GM12878 (cell line): ENCODE measurements around the gene ZGLP1. TPM values are rescaled to one million over a fixed set of nuclear protein-coding genes. Genes with fewer than 3 reads are reported as not detected.

ENCODE experiments used
- ATAC-seq: fragments of 200-7000 bp; cut with Tn5 transposase; 3 replicates; pipeline ENCODE4 v1.9.1; 2020; ENCODE audit warnings: mild to moderate bottlenecking, moderate library complexity
- BruUV-seq: library from RNA; stranded (reverse); fragments of 400-500 nt; replicated peaks from 2 replicates; lab custom pipeline; 2021; lab: Mats Ljungman, UMichigan
- CTCF ChIA-PET: fragments of 300-600 bp; sonication (Branson Sonifier 250); formaldehyde crosslinking; extraction: SDS; loops from one replicate; lab custom pipeline; 2021; ENCODE audit warnings: inconsistent platforms; lab: Yijun Ruan, JAX
- POLR2A ChIA-PET: fragments of 350-600 bp; formaldehyde crosslinking; extraction: SDS; loops from one replicate; lab custom pipeline; 2021; ENCODE audit warnings: inconsistent platforms; lab: Charles Lee
- RAD21 ChIA-PET: fragments of 300-600 bp; sonication (Branson Sonifier 250); formaldehyde crosslinking; loops from one replicate; lab custom pipeline; 2023; ENCODE audit warnings: antibody characterized with exemption; ENCODE audit not compliant: unreplicated experiment; lab: Charles Lee
- SMC1A ChIA-PET: fragments of 300-600 bp; sonication (Branson Sonifier 250); formaldehyde crosslinking; loops from one replicate; lab custom pipeline; 2023; ENCODE audit not compliant: unreplicated experiment, uncharacterized antibody; lab: Charles Lee
- DNase-seq: peaks from one replicate; pipeline ENCODE4 v3.0.0-alpha.2; 2011; ENCODE audit warnings: low read depth, low spot score
- FAIRE-seq: peaks from 3 replicates; lab custom pipeline; 2011; peaks lifted over from hg19 to GRCh38; lab: Jason Lieb, UNC
- H2AFZ ChIP-seq: 2 replicates; pipeline ENCODE4 v1.6.0; 2011; ENCODE audit warnings: low read depth, low read length, control low read depth; ENCODE audit not compliant: control insufficient read depth
- H3K27ac ChIP-seq: 2 replicates; pipeline ENCODE4 v1.5.1; 2011; ENCODE audit warnings: control low read depth; ENCODE audit not compliant: control insufficient read depth, insufficient read depth
- H3K27me3 ChIP-seq, 2 experiments: replicated peaks in 1 of 2; 2 replicates each; pipeline versions ENCODE4 v1.6.0 to v1.6.1; 2011; ENCODE audit warnings: low read length in 1 of 2; ENCODE audit not compliant: control insufficient read depth in 2 of 2, insufficient read depth in 2 of 2
- H3K36me3 ChIP-seq, 2 experiments: 2 replicates each; pipeline ENCODE4 v1.5.1; 2011; ENCODE audit warnings: low read length in 1 of 2; ENCODE audit not compliant: control insufficient read depth in 2 of 2, insufficient read depth in 2 of 2
- H3K4me1 ChIP-seq: 2 replicates; pipeline ENCODE4 v1.6.1; 2011; ENCODE audit warnings: mild to moderate bottlenecking, low read length, moderate library complexity, mixed read lengths; ENCODE audit not compliant: control insufficient read depth, insufficient read depth
- H3K4me2 ChIP-seq: 2 replicates; pipeline ENCODE4 v1.6.0; 2011; ENCODE audit warnings: control low read depth; ENCODE audit not compliant: control insufficient read depth, insufficient read depth
- H3K4me3 ChIP-seq: fragments of 200-600 bp; sonication (generic); 2 replicates; pipeline ENCODE4 v1.5.1; 2016
- H3K79me2 ChIP-seq: 2 replicates; pipeline ENCODE4 v1.6.0; 2011; ENCODE audit warnings: low read length; ENCODE audit not compliant: control insufficient read depth, insufficient read depth
- H3K9ac ChIP-seq: 2 replicates; pipeline ENCODE4 v1.8.0; 2011; ENCODE audit warnings: low read length, control low read depth, mixed read lengths; ENCODE audit not compliant: control insufficient read depth, insufficient read depth
- H3K9me3 ChIP-seq: replicated peaks from 3 replicates; pipeline ENCODE4 v1.5.1; 2011; ENCODE audit warnings: mild to moderate bottlenecking, low read length; ENCODE audit not compliant: control insufficient read depth, insufficient read depth
- H4K20me1 ChIP-seq: 2 replicates; pipeline ENCODE4 v1.6.0; 2011; ENCODE audit not compliant: control insufficient read depth, insufficient read depth
- BACH1 ChIP-seq: fragments of 450-650 bp; IDR thresholded peaks from 2 replicates; pipeline ENCODE4 v1.6.1; 2017; ENCODE audit warnings: mild to moderate bottlenecking, borderline replicate concordance
- EGR1 ChIP-seq, 2 experiments: IDR thresholded peaks; 1 replicate in 1 of 2; 2 replicates in 1 of 2; pipeline ENCODE4 v1.6.1; 2011 to 2012; ENCODE audit warnings: low read depth in 2 of 2, low read length in 2 of 2, borderline replicate concordance in 1 of 2, mild to moderate bottlenecking in 1 of 2, moderate library complexity in 1 of 2
- EP300 ChIP-seq, 2 experiments: fragments of 150-350 bp in 1 of 2; IDR thresholded peaks; 2 replicates each; pipeline ENCODE4 v1.6.1; 2011 to 2012; ENCODE audit warnings: low read depth in 2 of 2, low read length in 2 of 2, borderline replicate concordance in 1 of 2, improper control_type of control experiment in 1 of 2, inconsistent platforms in 1 of 2; ENCODE audit not compliant: control insufficient read depth in 1 of 2
- MYB ChIP-seq: fragments of 150-350 bp; IDR thresholded peaks from 2 replicates; pipeline ENCODE4 v1.6.1; 2014; ENCODE audit warnings: mild to moderate bottlenecking, low read depth, low read length, borderline replicate concordance
- POU2F2 ChIP-seq: IDR thresholded peaks from 3 replicates; pipeline ENCODE4 v1.6.1; 2011; ENCODE audit warnings: low read depth, mild to moderate bottlenecking, low read length, borderline replicate concordance
- SREBF1 ChIP-seq: IDR thresholded peaks from 2 replicates; pipeline ENCODE4 v1.6.1; 2012; ENCODE audit warnings: mild to moderate bottlenecking, low read length
- ZNF592 ChIP-seq: fragments of 450-650 bp; IDR thresholded peaks from 2 replicates; pipeline ENCODE4 v1.6.1; 2017; ENCODE audit warnings: mild to moderate bottlenecking, moderate library complexity
- WGBS: methylation state at CpG from one replicate; pipeline ENCODE4 v1.1.6; 2016; ENCODE audit warnings: low lambda C conversion rate; ENCODE audit not compliant: insufficient replicate concordance, insufficient coverage; ENCODE audit errors: missing lambda C conversion rate; 5-methylcytosine and 5-hydroxymethylcytosine counted together
- in situ Hi-C: fragments of 300-500 bp; cut with MboI; formaldehyde crosslinking; loops from 9 replicates; pipeline ENCODE4 v1.14.3; 2018; ENCODE audit warnings: mixed read lengths
- intact Hi-C: fragments of 100-400 bp; cut with micrococcal nuclease; formaldehyde crosslinking; loops from one replicate; pipeline ENCODE4 v1.14.2; 2022; ENCODE audit not compliant: unreplicated experiment
- polyA plus RNA-seq, 11 experiments: library from polyadenylated mRNA; depleted of rRNA in 4 of 11; unstranded in 6 of 11; stranded (reverse) in 5 of 11; fragments of >200 nt; fragmentation: Nextera tagmentation in 4 of 11; fragmentation: Illumina TruSeq in 1 of 11; extraction: Ambion mirVana in 4 of 11; extraction: Trizol in 1 of 11; gene quantifications; 1 replicate in 1 of 11; 2 replicates in 10 of 11; pipeline versions ENCODE4 v1.2.1 to v1.2.3, GENCODE V29; 2011 to 2016; ENCODE audit warnings: inconsistent platforms in 2 of 11, missing spikeins in 2 of 11, low read depth in 1 of 11
- total RNA-seq, 4 experiments: library from RNA; depleted of rRNA in 3 of 4; stranded (reverse); fragments of >200 nt in 3 of 4; fragmentation: Illumina TruSeq in 1 of 4; extraction: Trizol in 1 of 4; gene quantifications; 2 replicates each; pipeline versions ENCODE4 v1.2.1 to v1.2.3, GENCODE V29; 2013 to 2021
- TF ChIP-seq, protein P1 (sequence below): IDR thresholded peaks from 2 replicates; pipeline ENCODE4 v1.6.1; 2012; ENCODE audit warnings: improper control_type of control experiment, low read depth, low read length; ENCODE audit not compliant: insufficient replicate concordance

ZGLP1 gene
- total and polyA plus RNA-seq, 10 of the 15 experiments (the other 5 are each of a cell fraction or from before 2014, with no cell fraction given) = 0.29 to 5.6 (median 1.3) TPM

DNA sequence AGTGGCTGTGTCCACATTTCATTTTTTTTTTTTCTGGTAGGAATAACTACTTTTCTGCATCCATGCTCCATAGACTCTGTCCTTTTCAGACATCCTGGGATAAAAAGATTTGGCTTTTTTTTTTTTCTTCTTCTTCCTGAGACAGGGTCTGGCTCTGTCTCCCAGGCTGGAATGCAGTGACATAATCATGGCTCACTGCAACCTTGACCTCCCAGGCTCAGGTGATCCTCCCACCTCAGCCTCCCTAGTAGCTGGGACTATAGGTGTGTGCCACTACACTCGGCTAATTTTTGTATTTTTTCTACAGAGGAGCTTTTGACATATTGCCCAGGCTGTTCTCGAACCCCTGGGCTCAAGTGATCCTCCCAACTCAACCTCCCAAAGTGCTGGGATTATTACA lies 33.9 kb upstream of the ZGLP1 start:
- Histone ChIP-seq H3K4me3 (no peak overlapping the region), H3K36me3 (no peaks in the 10 kb centered on the region), H3K27ac (no peak overlapping the region), H3K79me2 (peaks cover 10% of the 10 kb centered on the region), H3K4me1 (peaks cover 6% of the 10 kb centered on the region), H3K9me3 (no peaks in the 10 kb centered on the region), H3K27me3 (no peaks in the 10 kb centered on the region), H2AFZ (no peak overlapping the region), H3K4me2 (no peak overlapping the region), H4K20me1 (no peaks in the 10 kb centered on the region), H3K9ac (no peak overlapping the region)
- BruUV-seq = no TSS peak
- in situ Hi-C loops = no loop called here
- TF ChIP-seq BACH1 = no peak
- TF ChIP-seq POU2F2 = no peak
- no peak for TF ChIP-seq MYB
- no peak for TF ChIP-seq SREBF1
- TF ChIP-seq, protein P1, sequence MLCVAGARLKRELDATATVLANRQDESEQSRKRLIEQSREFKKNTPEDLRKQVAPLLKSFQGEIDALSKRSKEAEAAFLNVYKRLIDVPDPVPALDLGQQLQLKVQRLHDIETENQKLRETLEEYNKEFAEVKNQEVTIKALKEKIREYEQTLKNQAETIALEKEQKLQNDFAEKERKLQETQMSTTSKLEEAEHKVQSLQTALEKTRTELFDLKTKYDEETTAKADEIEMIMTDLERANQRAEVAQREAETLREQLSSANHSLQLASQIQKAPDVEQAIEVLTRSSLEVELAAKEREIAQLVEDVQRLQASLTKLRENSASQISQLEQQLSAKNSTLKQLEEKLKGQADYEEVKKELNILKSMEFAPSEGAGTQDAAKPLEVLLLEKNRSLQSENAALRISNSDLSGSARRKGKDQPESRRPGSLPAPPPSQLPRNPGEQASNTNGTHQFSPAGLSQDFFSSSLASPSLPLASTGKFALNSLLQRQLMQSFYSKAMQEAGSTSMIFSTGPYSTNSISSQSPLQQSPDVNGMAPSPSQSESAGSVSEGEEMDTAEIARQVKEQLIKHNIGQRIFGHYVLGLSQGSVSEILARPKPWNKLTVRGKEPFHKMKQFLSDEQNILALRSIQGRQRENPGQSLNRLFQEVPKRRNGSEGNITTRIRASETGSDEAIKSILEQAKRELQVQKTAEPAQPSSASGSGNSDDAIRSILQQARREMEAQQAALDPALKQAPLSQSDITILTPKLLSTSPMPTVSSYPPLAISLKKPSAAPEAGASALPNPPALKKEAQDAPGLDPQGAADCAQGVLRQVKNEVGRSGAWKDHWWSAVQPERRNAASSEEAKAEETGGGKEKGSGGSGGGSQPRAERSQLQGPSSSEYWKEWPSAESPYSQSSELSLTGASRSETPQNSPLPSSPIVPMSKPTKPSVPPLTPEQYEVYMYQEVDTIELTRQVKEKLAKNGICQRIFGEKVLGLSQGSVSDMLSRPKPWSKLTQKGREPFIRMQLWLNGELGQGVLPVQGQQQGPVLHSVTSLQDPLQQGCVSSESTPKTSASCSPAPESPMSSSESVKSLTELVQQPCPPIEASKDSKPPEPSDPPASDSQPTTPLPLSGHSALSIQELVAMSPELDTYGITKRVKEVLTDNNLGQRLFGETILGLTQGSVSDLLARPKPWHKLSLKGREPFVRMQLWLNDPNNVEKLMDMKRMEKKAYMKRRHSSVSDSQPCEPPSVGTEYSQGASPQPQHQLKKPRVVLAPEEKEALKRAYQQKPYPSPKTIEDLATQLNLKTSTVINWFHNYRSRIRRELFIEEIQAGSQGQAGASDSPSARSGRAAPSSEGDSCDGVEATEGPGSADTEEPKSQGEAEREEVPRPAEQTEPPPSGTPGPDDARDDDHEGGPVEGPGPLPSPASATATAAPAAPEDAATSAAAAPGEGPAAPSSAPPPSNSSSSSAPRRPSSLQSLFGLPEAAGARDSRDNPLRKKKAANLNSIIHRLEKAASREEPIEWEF = no peak
- TF ChIP-seq ZNF592 = no peak
- TF ChIP-seq EP300 (IDR thresholded peaks at IDR 0.05; ENCODE audit: borderline replicate concordance in 1 of 2, control insufficient read depth in 1 of 2, low read depth in 2 of 2, low read length in 2 of 2) = no peak
- no peak for TF ChIP-seq EGR1 (IDR thresholded peaks at IDR 0.05; ENCODE audit: borderline replicate concordance in 1 of 2, low read depth in 2 of 2, low read length in 2 of 2)
- WGBS = 39% methylated on average over 2 of the region's 2 CpGs
- ChIA-PET SMC1A (interaction anchor here (0.6 to 0.7 kb wide), 3 partner anchors 53 to 351 kb away, joined by 3 to 4 read pairs (median 3); no protein-coding TSS in a partner anchor), POLR2A (interaction anchor here (1.1 kb wide), 2 partner anchors 8 to 54 kb away, joined by 3 to 4 read pairs; partner anchors contain the start of gene ICAM5), CTCF (no interaction called here), RAD21 (interaction anchor here (0.7 to 1.9 kb wide), 2 partner anchors 45 to 63 kb away, joined by 3 to 4 read pairs; no protein-coding TSS in a partner anchor)
- FAIRE-seq = no peak
- ATAC-seq = no peak
- intact Hi-C loops = no loop called here
- no peak for DNase-seq
